ENCODE data around the gene YIF1A. TPM values are rescaled to one million over a fixed set of nuclear protein-coding genes. Genes with fewer than 3 reads are reported as not detected.

Gene YIF1A
- total and polyA plus RNA-seq, 2 experiments from 2014 or later = 132 to 265 TPM

- no peaks in the 10 kb centered on the region for H3K9me2 ChIP-seq (replicated peaks; ENCODE audit: insufficient read depth)
- no peaks in the 10 kb centered on the region for H3K36me3 ChIP-seq (replicated peaks; ENCODE audit: insufficient read depth, low read depth)
- no peak for DNase-seq (ENCODE audit: low spot score)
- TF ChIP-seq CTCF (IDR thresholded peaks at IDR 0.05; ENCODE audit: poor library complexity) (no peak), EZH2phosphoT487 (IDR thresholded peaks at IDR 0.05; ENCODE audit: low read depth, severe bottlenecking, unreplicated experiment) (no peak), EZH2 (IDR thresholded peaks at IDR 0.05; ENCODE audit: borderline replicate concordance) (no peak)
- no peaks in the 10 kb centered on the region for H3K27me3 ChIP-seq
- no peaks in the 10 kb centered on the region for H3K4me1 ChIP-seq (ENCODE audit: insufficient read depth)
- WGBS (ENCODE audit: low lambda C conversion rate, missing lambda C conversion rate) = 92% methylated on average over 3 of the region's 3 CpGs
- no peak overlapping the region for H3K4me2 ChIP-seq
- H2AFZ ChIP-seq = no peak overlapping the region
- H4K20me1 ChIP-seq (ENCODE audit: insufficient read depth, poor library complexity, severe bottlenecking) = no peaks in the 10 kb centered on the region
- no peak overlapping the region for H3K4me3 ChIP-seq
- no peak overlapping the region for H3K27ac ChIP-seq
- H3K79me2 ChIP-seq = no peaks in the 10 kb centered on the region
- no peaks in the 10 kb centered on the region for H3K9me3 ChIP-seq (ENCODE audit: low read depth)
Measured at GRCh38 chr11:66247801-66248200, 41.1 kb downstream of the YIF1A start.

- H3K27me3 ChIP-seq = no peaks in the 10 kb centered on the region
- 94% methylated on average over 4 of the region's 4 CpGs for WGBS (ENCODE audit: low lambda C conversion rate, missing lambda C conversion rate)
- no peaks in the 10 kb centered on the region for H3K79me2 ChIP-seq
- no peaks in the 10 kb centered on the region for H4K20me1 ChIP-seq (ENCODE audit: insufficient read depth, poor library complexity, severe bottlenecking)
- no peaks in the 10 kb centered on the region for H3K36me3 ChIP-seq (replicated peaks; ENCODE audit: insufficient read depth, low read depth)
- DNase-seq (ENCODE audit: low spot score) = no peak
- H3K4me2 ChIP-seq = no peak overlapping the region
- no peak overlapping the region for H3K4me3 ChIP-seq
- H3K4me1 ChIP-seq (ENCODE audit: insufficient read depth) = no peaks in the 10 kb centered on the region
- no peak for TF ChIP-seq EZH2 (IDR thresholded peaks at IDR 0.05; ENCODE audit: borderline replicate concordance)
- TF ChIP-seq CTCF (IDR thresholded peaks at IDR 0.05; ENCODE audit: poor library complexity) = no peak
- no peak for TF ChIP-seq EZH2phosphoT487 (IDR thresholded peaks at IDR 0.05; ENCODE audit: low read depth, severe bottlenecking, unreplicated experiment)
- H3K27ac ChIP-seq = no peak overlapping the region
- no peak overlapping the region for H2AFZ ChIP-seq
- no peaks in the 10 kb centered on the region for H3K9me3 ChIP-seq (ENCODE audit: low read depth)
- no peaks in the 10 kb centered on the region for H3K9me2 ChIP-seq (replicated peaks; ENCODE audit: insufficient read depth)
Measured at GRCh38 chr11:66247295-66247694, 41.6 kb downstream of the YIF1A start.

- H3K4me2 ChIP-seq = no peak overlapping the region
- H3K4me1 ChIP-seq (ENCODE audit: insufficient read depth) = no peaks in the 10 kb centered on the region
- H3K9me3 ChIP-seq (ENCODE audit: low read depth) = no peaks in the 10 kb centered on the region
- H3K36me3 ChIP-seq (replicated peaks; ENCODE audit: insufficient read depth, low read depth) = no peaks in the 10 kb centered on the region
- no peaks in the 10 kb centered on the region for H4K20me1 ChIP-seq (ENCODE audit: insufficient read depth, poor library complexity, severe bottlenecking)
- H2AFZ ChIP-seq = no peak overlapping the region
- 92% methylated on average over 10 of the region's 13 CpGs for WGBS (ENCODE audit: low lambda C conversion rate, missing lambda C conversion rate)
- no peak for DNase-seq (ENCODE audit: low spot score)
- H3K9me2 ChIP-seq (replicated peaks; ENCODE audit: insufficient read depth) = no peaks in the 10 kb centered on the region
- H3K27me3 ChIP-seq = no peaks in the 10 kb centered on the region
- H3K79me2 ChIP-seq = no peaks in the 10 kb centered on the region
- no peak overlapping the region for H3K27ac ChIP-seq
- TF ChIP-seq CTCF (IDR thresholded peaks at IDR 0.05; ENCODE audit: poor library complexity) = no peak
- TF ChIP-seq EZH2 (IDR thresholded peaks at IDR 0.05; ENCODE audit: borderline replicate concordance) = no peak
- TF ChIP-seq EZH2phosphoT487 (IDR thresholded peaks at IDR 0.05; ENCODE audit: low read depth, severe bottlenecking, unreplicated experiment) = no peak
- no peak overlapping the region for H3K4me3 ChIP-seq
Measured at GRCh38 chr11:66243782-66244535, 45.0 kb downstream of the YIF1A start.

All from hepatocyte (in vitro differentiated cells).